GM19351 (cell line): ENCODE results near the gene DCC.

Experiments used
- ATAC-seq: cut with Tn5 transposase; IDR thresholded peaks from one replicate; pipeline ENCODE4 v1.9.1; 2021; ENCODE audit warnings: mild to moderate bottlenecking, moderate library complexity; ENCODE audit not compliant: unreplicated experiment

The DCC gene

GRCh38 chr18:52888014-52888413 lies 548.0 kb downstream of the DCC start:
- no peak for ATAC-seq

GRCh38 chr18:52894801-52895200 lies 554.8 kb downstream of the DCC start:
- no peak for ATAC-seq

- ATAC-seq, result no peak
These were observed 557.9 kb downstream of the DCC start for GRCh38 chr18:52897611-52898484.

- no peak for ATAC-seq
These were observed 558.6 kb downstream of the DCC start for GRCh38 chr18:52898485-52899058.

- no peak for ATAC-seq
These were observed 562.2 kb downstream of the DCC start for GRCh38 chr18:52902188-52902587.

GRCh38 chr18:52903857-52904256 lies 563.9 kb downstream of the DCC start:
- no peak for ATAC-seq

- no peak for ATAC-seq
These were observed 567.7 kb downstream of the DCC start for GRCh38 chr18:52907543-52908308.

- ATAC-seq, result no peak
These were observed 574.2 kb downstream of the DCC start for GRCh38 chr18:52914148-52914547.

GRCh38 chr18:52920665-52921064 lies 580.7 kb downstream of the DCC start:
- ATAC-seq, result no peak

- ATAC-seq, result no peak
These were observed 593.4 kb downstream of the DCC start for GRCh38 chr18:52933356-52933755.

- no peak for ATAC-seq
These were observed 596.9 kb downstream of the DCC start for GRCh38 chr18:52936931-52937330.

GRCh38 chr18:52937840-52938239 lies 597.8 kb downstream of the DCC start:
- no peak for ATAC-seq

GRCh38 chr18:52945552-52945951 lies 605.6 kb downstream of the DCC start:
- ATAC-seq, result no peak

- ATAC-seq, result no peak
These were observed 609.0 kb downstream of the DCC start for GRCh38 chr18:52948868-52949444.

GRCh38 chr18:52950155-52950554 lies 610.2 kb downstream of the DCC start:
- no peak for ATAC-seq

- no peak for ATAC-seq
These were observed 613.4 kb downstream of the DCC start for GRCh38 chr18:52953387-52953786.

- no peak for ATAC-seq
These were observed 623.5 kb downstream of the DCC start for GRCh38 chr18:52963481-52963880.

- no peak for ATAC-seq
These were observed 630.7 kb downstream of the DCC start for GRCh38 chr18:52970686-52971085.

GRCh38 chr18:52971097-52971496 lies 631.1 kb downstream of the DCC start:
- ATAC-seq, result no peak

- no peak for ATAC-seq
These were observed 639.9 kb downstream of the DCC start for GRCh38 chr18:52979892-52980291.

- no peak for ATAC-seq
These were observed 651.2 kb downstream of the DCC start for GRCh38 chr18:52991246-52991645.
